AML-193 (cell line): Measurements from ENCODE around the gene LMAN1L.

Experiments used
- DNase-seq, 2 experiments: peaks; one replicate each; lab custom pipeline; 2025; lab: John Stamatoyannopoulos, UW

The LMAN1L gene

GRCh38 chr15:74838137-74838516, 25.5 kb downstream of the LMAN1L start:
- DNase-seq = no peak

DNA sequence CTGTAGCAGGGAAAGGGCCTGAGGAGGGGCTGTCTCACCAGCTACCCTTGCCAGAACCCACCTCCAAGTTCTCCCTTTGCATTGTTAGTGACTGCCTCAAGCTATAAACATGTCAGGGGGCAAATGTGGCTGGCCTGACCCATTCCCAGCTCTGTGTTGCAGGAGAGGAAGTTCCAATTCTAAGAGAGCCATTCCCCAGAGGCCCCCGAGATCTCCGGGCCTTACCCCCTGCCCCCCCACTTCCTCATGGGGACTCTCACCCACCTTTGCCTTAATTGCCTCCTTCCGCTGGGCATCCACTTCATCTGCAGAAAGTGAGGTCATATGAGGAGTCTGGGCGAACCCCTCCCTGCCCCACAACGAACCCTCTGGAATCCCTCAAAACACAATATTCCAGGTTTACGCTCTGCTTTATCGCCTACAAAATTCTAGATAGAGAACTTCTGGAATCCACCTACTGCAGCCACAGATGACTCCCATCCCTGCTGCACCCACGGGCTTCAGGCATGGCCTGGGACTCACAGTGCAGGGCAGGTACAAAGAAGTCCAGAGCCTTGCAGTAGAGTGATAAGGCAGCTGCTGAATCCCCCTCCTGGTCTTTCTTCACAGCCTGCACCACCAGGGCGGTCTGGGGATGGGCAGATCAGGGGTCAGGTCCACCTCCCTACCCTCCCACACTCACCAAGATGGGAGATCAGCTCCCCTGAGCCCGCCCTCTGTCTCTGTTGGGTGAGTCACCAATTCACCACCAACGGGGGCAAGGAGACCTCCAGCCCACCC, 26.3 kb downstream of the LMAN1L start:
- DNase-seq = no peak

DNA sequence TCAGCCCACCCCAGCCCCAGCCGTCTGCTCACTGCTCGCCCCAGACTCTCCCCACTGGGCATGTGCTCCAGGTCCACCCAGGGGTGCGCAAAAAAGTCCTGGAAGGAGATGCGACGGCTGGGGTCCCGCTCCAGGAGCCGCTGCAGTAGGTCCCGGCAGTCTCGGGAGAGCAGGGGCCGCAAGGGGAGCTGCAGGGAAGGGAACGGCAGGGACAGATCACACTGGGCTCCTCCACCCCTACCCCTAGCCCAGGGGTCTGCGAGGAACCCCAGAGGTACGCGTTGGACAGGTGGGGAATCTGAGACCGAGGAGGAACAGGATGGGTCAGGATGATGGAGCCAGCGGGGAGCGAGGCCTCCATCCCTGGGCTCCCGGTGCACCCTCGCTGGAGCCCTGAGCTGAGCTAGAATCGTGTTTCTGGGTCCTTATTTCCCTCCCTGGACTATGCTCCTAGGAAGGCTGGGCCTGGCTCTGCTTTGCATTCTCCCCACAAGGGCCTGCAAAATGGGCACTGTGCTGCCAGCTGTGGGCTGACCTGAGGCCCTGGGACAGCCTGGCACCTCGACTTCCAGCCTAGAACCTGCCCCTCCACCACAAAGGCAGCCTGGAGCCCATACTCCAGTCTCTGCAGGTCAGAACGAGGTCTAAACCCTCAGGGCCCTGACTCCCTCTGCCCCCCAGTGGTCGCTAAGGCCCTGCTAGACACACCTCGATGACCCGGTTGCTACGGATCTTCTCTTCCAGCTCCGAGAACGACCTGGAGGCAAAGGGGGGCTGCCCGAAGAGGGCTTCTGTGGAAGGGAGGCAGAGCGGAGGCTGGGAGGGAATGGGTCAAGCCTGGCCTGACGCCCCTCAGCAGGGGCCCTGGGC, 27.1 kb downstream of the LMAN1L start:
- no peak for DNase-seq

- no peak for DNase-seq
Observed at GRCh38 chr15:74840851-74841775, 28.5 kb downstream of the LMAN1L start.

DNA sequence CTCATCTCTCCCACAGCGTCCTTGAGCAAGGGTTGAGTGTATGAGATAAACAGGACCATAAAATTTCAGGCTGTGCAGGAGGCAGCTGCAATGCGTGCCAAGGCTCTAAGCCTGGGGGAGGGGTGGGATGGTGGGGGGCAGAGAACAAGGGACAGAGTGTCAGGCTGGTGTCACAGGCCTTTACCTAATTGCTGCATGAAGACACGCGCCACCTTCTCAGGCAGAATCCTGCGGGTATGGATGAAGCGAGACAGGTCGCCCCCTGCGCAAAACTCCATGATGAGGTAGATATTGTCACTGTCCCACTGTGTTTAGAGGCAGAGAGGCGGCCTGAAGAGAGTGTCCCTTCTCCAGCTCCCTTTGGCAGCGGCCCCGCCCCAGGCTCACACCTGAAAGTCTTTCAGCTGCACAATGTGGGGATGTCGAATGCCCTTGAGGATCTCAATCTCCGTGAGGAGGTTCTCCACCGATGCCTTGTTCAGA, 29.3 kb downstream of the LMAN1L start:
- DNase-seq = no peak

DNA sequence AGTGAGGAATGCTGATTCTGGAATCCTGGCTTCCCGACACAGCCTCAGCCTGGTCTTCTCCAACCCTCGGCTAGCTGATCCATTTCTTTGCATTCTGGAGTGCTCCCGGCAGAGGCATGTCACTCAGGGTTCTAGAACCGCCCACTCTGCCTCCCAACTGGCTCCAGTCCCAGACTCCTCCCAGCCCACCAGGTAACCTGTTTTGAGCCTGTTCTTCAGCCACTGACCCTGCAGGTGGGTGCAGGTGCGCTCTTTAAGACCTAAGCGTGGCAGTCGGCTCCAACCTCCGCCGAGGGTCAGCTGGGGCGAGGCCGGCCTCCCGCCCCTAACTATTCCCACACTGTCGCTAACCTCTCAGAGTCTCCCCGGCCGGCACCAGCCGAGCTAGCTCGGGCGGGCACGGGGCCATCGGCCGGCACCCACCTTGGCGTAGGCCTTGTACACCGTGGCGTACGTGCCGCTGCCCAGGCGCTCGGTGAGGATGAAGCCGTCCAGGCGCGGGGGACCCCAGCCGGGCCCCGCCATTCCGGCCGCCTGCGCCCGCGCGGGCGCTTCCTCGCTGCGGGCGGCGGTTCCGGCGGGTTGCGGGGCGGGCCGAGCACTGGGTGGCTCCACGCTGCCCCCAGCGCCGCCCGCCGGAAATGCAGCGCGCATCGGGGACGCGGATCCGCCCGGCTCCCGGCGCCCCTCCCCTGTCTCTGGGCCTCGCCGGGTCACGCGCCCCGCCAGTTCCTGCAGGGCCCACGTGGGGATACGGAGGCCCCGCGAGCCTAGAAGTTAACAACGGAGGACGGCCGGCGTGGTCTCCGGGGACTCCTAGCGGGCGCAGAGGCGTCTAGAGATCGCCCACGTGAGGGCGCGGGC, 30.2 kb downstream of the LMAN1L start, which contains the start of gene ULK3:
Gene ULK3 (minus strand): TSS at position 576 of the 864 bp plus-strand sequence. CDS start 51 bp downstream, at position 525.
- DNase-seq = peak; percentile 81 to 83

DNA sequence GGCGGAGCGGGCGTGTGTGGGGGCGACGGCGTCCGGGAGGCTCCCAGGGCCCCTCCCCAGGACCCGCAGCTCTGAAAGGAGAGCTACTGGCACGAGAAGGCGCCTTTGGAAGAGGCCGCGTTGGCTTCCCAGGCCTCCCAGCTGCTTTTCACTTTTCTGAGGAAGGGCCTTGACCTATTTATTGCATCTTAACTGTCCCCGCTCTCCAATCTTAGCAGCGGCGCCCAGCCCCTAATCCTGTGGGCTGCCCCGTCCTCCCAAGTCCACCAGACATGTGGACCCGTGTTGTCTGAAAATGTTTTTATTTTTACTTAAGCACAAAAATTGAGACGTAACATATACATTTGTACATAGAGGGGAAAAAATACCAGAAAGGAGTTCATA, 30.8 kb downstream of the LMAN1L start:
- DNase-seq = no peak

GRCh38 chr15:74843891-74844299, 31.3 kb downstream of the LMAN1L start:
- no peak for DNase-seq

DNA sequence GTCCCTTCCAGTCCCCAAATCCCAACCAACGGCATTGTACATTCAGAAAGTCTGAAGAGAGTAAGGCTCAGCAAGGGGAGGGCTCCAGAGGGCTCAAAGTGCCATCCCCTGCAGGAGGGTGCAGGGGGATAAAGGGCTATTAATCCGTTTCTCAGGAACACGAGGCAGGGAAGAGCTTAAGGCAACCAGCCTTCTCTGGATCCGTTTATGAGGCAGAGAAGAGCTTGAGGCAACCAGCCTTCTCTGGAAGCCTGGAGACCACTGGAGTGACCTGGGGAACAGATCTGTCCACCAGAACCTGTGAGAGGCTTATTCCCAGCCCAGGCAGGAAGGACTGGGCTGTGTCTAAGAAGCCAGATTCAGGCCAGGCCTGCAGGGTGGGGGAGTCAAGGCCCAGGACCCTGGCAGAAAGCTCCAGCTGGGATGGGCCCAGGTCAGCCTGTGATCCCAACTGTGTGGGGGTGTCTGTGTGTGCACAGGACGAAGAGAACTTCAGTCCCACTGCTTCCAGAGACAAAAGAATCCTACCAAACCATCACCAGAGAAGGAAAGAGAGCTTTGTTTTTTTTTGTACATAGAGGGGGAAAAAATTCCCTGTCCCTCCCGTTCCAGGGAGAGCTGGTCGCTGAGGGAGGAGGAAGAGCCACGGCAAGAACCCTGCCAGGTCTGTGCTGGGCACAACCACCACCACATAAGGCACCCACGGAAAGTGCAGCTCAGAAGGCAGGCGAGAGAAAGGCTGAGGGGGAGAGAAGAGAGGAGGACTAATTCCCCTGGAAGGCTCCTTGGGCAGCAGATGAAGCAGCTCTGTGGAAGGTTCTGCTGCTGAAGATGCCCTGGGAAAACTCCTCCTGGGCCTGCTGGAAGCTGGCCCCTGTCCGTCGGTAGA, 31.9 kb downstream of the LMAN1L start:
- DNase-seq = no peak

GRCh38 chr15:74845208-74845568, 32.6 kb downstream of the LMAN1L start:
- no peak for DNase-seq

- DNase-seq = no peak
Observed at GRCh38 chr15:74845581-74845980, 32.9 kb downstream of the LMAN1L start.

- DNase-seq = no peak
Observed at GRCh38 chr15:74847432-74847831, 34.8 kb downstream of the LMAN1L start.

GRCh38 chr15:74850393-74850792, 37.8 kb downstream of the LMAN1L start:
- DNase-seq = no peak

DNA sequence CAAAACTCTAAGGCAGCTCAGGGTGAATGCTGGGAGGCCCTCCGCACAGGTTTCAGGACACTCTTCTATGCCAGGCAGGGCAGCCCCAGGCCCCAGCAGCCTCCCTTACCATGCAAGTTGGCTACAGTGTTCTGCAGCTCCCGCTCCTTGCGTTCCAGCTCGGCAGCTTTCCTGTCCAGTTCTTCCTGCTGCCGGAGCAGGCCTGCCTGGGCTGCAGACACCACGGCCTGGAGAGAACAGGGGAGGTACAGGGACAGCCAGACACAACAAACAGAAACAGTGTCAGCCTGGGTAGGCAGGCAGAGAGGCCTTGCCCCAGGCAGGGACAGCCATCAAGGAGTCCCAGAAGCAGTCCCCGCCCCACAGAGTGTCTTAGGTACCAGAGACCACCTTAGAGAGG, 39.3 kb downstream of the LMAN1L start:
- DNase-seq = no peak

GRCh38 chr15:74854453-74855022, 41.9 kb downstream of the LMAN1L start:
- DNase-seq = no peak

- no peak for DNase-seq
Observed at GRCh38 chr15:74855857-74856256, 43.2 kb downstream of the LMAN1L start.

- no peak for DNase-seq
Observed at GRCh38 chr15:74856537-74856936, 43.9 kb downstream of the LMAN1L start.

DNA sequence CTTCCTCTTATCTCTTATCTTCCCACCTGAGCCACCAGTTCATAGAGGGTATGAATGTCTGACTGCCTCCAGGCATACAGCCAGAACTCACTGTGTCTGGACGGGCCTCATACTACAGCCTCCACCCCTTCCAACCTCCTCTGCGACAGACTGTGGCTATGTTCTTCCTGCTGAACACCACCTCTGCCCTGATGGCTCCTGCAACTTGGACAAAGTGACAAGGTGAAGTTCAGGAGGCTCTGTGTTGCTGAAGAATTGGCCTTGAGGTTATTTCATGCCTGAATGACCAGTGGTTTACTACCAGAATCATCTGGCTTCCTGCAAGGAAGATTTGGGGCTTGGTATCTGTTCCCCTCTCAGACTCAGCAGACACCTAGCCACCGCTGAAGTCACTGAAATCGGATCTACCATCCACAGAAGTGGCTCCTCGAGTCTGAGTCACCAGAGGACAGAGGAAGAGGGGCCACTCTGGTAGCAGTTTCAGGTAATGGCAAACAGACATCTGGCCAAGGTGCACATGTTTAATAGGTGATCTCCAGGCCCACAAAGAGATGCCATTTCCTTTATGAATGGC, 44.5 kb downstream of the LMAN1L start:
- no peak for DNase-seq

- DNase-seq = no peak
Observed at GRCh38 chr15:74857671-74858368, 45.2 kb downstream of the LMAN1L start.
